ENCODE results near the gene ADD1. TPM values are rescaled to one million over a fixed set of nuclear protein-coding genes. Genes with fewer than 3 reads are reported as not detected.

Gene ADD1, protein sequence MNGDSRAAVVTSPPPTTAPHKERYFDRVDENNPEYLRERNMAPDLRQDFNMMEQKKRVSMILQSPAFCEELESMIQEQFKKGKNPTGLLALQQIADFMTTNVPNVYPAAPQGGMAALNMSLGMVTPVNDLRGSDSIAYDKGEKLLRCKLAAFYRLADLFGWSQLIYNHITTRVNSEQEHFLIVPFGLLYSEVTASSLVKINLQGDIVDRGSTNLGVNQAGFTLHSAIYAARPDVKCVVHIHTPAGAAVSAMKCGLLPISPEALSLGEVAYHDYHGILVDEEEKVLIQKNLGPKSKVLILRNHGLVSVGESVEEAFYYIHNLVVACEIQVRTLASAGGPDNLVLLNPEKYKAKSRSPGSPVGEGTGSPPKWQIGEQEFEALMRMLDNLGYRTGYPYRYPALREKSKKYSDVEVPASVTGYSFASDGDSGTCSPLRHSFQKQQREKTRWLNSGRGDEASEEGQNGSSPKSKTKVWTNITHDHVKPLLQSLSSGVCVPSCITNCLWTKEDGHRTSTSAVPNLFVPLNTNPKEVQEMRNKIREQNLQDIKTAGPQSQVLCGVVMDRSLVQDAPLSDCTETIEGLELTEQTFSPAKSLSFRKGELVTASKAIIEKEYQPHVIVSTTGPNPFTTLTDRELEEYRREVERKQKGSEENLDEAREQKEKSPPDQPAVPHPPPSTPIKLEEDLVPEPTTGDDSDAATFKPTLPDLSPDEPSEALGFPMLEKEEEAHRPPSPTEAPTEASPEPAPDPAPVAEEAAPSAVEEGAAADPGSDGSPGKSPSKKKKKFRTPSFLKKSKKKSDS
- total RNA-seq (2022; extraction: Qiagen RNA extraction): 71.6 to 97.8 TPM (median 93.6 TPM) in 5 replicates

GRCh38 chr4:2843263-2843940 is at the start of gene ADD1:
Gene ADD1, plus strand, starts transcription at chr4:2843844. Its CDS starts 32,072 bp downstream, at chr4:2875916.

GRCh38 chr4:2963175-2963965 is 119.7 kb downstream of the ADD1 start, which contains the start of the genes GRK4 and NOP14:
Gene GRK4, plus strand, starts transcription at chr4:2963571. Its CDS starts 500 bp downstream, at chr4:2964071.
Gene NOP14, minus strand, starts transcription at chr4:2963406. Its CDS starts 87 bp downstream, at chr4:2963319.

Other genes starting within 250 kb of the ADD1 start
- 38.0 to 45.8 TPM (median 43.7 TPM) in 5 replicates for gene TNIP2, start 87.5 kb upstream of the ADD1 start, total RNA-seq (2022; extraction: Qiagen RNA extraction)
- 3.1 to 5.5 TPM (median 4.8 TPM) in 5 replicates for gene SH3BP2, start 50.8 kb upstream of the ADD1 start, total RNA-seq (2022; extraction: Qiagen RNA extraction)
- gene NOP14, start 119.6 kb downstream of the ADD1 start, total RNA-seq (2022; extraction: Qiagen RNA extraction): 23.7 to 29.8 TPM (median 29.0 TPM) in 5 replicates
- 1.3 to 1.8 TPM (median 1.6 TPM) in 5 replicates for gene GRK4, start 119.7 kb downstream of the ADD1 start, total RNA-seq (2022; extraction: Qiagen RNA extraction)
- not detected in 5 replicates for gene HTT-AS, start 230.7 kb downstream of the ADD1 start, total RNA-seq (2022; extraction: Qiagen RNA extraction)
- gene HTT, start 230.8 kb downstream of the ADD1 start, total RNA-seq (2022; extraction: Qiagen RNA extraction): 10.1 to 16.2 TPM (median 15.2 TPM) in 5 replicates

Data from A549 treated with dexamethasone at 1 μM for 4 hours (cell line).